ENCODE data around the gene ADCY2. TPM values are rescaled to one million over a fixed set of nuclear protein-coding genes. Genes with fewer than 3 reads are reported as not detected.

ADCY2 gene
- total and polyA plus RNA-seq, 2 of the 13 experiments (the other 11 are each of a cell fraction or from before 2014, with no cell fraction given) = not detected

DNA sequence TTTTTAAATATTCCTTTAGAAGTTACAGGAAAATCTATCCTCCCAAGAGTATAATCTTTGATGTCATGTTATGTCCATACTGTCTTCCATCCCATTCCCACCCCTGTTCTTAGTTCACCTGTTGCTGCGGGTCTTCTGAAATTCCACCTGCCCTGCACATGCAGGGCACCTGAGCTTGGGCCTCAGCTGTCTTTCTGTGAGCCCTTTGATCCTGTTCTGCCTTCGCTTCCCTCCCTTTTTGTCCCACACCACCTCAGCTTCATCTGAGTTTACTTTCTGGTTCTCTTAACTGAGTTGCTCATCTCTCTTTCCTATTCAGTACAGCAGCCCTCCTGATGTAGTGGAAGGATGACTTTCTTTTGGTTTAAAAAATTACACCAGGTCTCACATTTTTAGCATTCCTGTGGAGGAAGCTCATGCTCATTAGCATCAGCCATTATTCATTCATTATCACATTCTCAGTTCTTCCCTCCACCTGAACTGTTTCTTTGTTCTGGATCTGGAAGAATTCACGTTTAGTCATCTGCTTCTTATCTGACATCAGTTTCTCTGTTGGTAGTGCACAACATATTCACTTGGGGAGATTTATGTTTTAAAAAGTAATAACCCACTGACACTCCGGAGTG lies 211.0 kb downstream of the ADCY2 start (continued):
- TF ChIP-seq ZNF609 (CRISPR knock-in tag; IDR thresholded peaks at IDR 0.05; ENCODE audit: borderline replicate concordance) = no peak
- no peak for TF ChIP-seq PHF21A (CRISPR knock-in tag; IDR thresholded peaks at IDR 0.05)
- TF ChIP-seq ZNF652 (CRISPR knock-in tag; IDR thresholded peaks at IDR 0.05; ENCODE audit: borderline replicate concordance, low read depth) = no peak
- TF ChIP-seq ELF1 (CRISPR knock-in tag; IDR thresholded peaks at IDR 0.05) = no peak
- no peak for TF ChIP-seq PCBP1 (IDR thresholded peaks at IDR 0.05; ENCODE audit: borderline replicate concordance, low read depth, low read length)
- TF ChIP-seq HDAC1 (CRISPR knock-in tag; IDR thresholded peaks at IDR 0.05) = no peak
- TF ChIP-seq ARID2 (CRISPR knock-in tag; IDR thresholded peaks at IDR 0.05; ENCODE audit: borderline replicate concordance) = no peak
- TF ChIP-seq SP2 (CRISPR knock-in tag; IDR thresholded peaks at IDR 0.05) = no peak
- TF ChIP-seq DDIT3 (CRISPR knock-in tag; IDR thresholded peaks at IDR 0.05) = no peak
- TF ChIP-seq TRAFD1 (CRISPR knock-in tag; IDR thresholded peaks at IDR 0.05; ENCODE audit: borderline replicate concordance) = no peak
- TF ChIP-seq ZNF318 (CRISPR knock-in tag; IDR thresholded peaks at IDR 0.05) = no peak
